Loucy (cell line): Measurements from ENCODE around the gene NPFFR1.

Experiments
- EZH2phosphoT487 ChIP-seq: fragments of 200-600 bp; IDR thresholded peaks from 2 replicates; pipeline ENCODE4 v1.6.1; 2018; ENCODE audit warnings: antibody characterized with exemption, mild to moderate bottlenecking, moderate library complexity, borderline replicate concordance
- TF ChIP-seq, protein P1 (sequence below): fragments of 200-600 bp; sonication (generic); conservative IDR thresholded peaks from 2 replicates; pipeline ENCODE4 v1.5.1; 2014; ENCODE audit warnings: mild to moderate bottlenecking, antibody characterized with exemption, low read length

DNA sequence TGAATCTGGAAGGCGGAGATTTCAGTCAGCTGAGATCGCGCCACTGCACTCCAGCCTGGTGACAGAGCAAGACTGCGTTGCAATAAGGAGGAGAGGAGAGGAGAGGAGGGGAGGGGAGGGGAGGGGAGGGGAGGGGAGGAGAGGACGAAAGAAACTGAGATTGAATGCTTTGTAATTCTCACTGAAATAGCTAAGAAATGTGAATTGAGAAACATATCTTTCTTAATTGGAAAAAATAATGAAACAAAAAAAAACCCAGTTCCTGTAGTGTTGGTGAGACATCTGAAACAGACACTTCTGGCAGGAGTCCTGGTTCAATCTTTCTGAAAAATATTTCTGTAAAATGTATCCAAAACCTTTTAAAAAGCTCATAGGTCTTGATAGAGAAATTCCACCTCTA is 77.0 kb downstream of the NPFFR1 start:
- TF ChIP-seq, protein P1, sequence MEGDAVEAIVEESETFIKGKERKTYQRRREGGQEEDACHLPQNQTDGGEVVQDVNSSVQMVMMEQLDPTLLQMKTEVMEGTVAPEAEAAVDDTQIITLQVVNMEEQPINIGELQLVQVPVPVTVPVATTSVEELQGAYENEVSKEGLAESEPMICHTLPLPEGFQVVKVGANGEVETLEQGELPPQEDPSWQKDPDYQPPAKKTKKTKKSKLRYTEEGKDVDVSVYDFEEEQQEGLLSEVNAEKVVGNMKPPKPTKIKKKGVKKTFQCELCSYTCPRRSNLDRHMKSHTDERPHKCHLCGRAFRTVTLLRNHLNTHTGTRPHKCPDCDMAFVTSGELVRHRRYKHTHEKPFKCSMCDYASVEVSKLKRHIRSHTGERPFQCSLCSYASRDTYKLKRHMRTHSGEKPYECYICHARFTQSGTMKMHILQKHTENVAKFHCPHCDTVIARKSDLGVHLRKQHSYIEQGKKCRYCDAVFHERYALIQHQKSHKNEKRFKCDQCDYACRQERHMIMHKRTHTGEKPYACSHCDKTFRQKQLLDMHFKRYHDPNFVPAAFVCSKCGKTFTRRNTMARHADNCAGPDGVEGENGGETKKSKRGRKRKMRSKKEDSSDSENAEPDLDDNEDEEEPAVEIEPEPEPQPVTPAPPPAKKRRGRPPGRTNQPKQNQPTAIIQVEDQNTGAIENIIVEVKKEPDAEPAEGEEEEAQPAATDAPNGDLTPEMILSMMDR, result no peak
- TF ChIP-seq EZH2phosphoT487, result no peak
